ENCODE measurements around the gene FOXO1.

FOXO1 gene

DNA sequence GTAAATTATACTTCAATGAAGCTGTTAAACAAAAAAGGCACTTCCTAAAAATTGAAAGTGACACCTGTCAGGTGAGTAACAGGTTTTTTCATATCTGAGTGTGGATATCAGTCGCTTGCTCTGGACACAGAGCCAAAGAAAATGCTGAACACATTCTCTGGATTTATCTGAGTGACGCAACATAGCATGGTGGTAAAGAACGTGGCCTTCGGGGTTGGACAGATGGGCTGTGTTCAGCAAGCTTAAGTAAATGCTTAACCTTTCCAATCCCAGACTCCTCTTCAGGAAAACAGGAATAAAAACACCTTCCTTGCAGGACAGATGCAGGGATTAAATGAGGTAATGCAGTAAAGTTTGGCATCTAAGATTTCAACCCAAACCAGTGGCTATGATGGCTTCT is 132.0 kb downstream of the FOXO1 start:
- WGBS = 93% methylated on average over 4 of the region's 4 CpGs
- Histone ChIP-seq H3K9me3 (ENCODE audit: control insufficient read depth, low read length) (no peaks in the 10 kb centered on the region), H3K27ac (ENCODE audit: low read length, poor library complexity, severe bottlenecking) (no peak overlapping the region)

DNA sequence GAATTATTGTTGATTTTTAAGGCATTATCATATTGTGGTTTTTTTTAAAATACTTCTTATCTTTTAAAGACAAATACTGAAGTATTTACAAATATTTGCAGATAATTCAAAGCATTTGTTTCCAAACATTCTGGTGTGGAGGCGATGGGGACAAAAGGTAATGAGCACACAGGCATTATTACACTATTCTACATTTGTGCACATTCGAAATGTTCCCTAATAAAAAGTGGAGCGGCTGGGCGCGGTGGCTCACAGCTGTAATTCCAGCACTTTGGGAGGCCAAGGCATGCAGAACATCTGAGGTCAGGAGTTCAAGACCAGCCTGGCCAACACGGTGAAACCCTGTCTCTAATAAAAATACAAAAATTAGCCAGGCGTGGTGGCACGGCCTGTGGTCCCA is 133.4 kb downstream of the FOXO1 start:
- H3K9ac ChIP-seq (ENCODE audit: low read length) = no peak overlapping the region
- H3K4me1 ChIP-seq (ENCODE audit: control insufficient read depth, insufficient read depth, low read depth, low read length) = peaks cover 4% of the 10 kb centered on the region
- no peak overlapping the region for H2BK120ac ChIP-seq (ENCODE audit: low read depth, low read length)
- H2AFZ ChIP-seq (ENCODE audit: low read depth, low read length) = no peak overlapping the region
- no peak overlapping the region for H3K18ac ChIP-seq (ENCODE audit: low read depth in 1 of 2, low read length in 2 of 2)
- H2AK5ac ChIP-seq (ENCODE audit: low read length, severe bottlenecking) = no peak overlapping the region
- WGBS = 97% methylated on average over 8 of the region's 8 CpGs
- no peak overlapping the region for H4K91ac ChIP-seq (ENCODE audit: low read length)
- H3K9me3 ChIP-seq (ENCODE audit: control insufficient read depth, low read length) = peaks cover 2% of the 10 kb centered on the region
- no peak overlapping the region for H3K27ac ChIP-seq (ENCODE audit: low read length, poor library complexity, severe bottlenecking)
- no peak overlapping the region for H3K23ac ChIP-seq (ENCODE audit: low read length in 2 of 2)
- no peak for DNase-seq
- H2BK12ac ChIP-seq (ENCODE audit: low read length in 2 of 2) = no peak overlapping the region
- H2BK5ac ChIP-seq (ENCODE audit: low read depth, low read length, poor library complexity, severe bottlenecking) = no peak overlapping the region
- peaks cover 6% of the 10 kb centered on the region for H3K79me1 ChIP-seq (replicated peaks; ENCODE audit: low read length, poor library complexity, severe bottlenecking)
- no peak overlapping the region for H3K4me2 ChIP-seq (ENCODE audit: low read length, poor library complexity, severe bottlenecking)
- no peak overlapping the region for H2BK15ac ChIP-seq (ENCODE audit: low read depth, poor library complexity, severe bottlenecking)
- H3K4me3 ChIP-seq (ENCODE audit: insufficient read depth in 1 of 2, low read depth in 1 of 2, low read length in 2 of 2) = no peak overlapping the region
- H3K4ac ChIP-seq (ENCODE audit: low read depth in 1 of 2, low read length in 2 of 2) = no peak overlapping the region
- H3K36me3 ChIP-seq (ENCODE audit: control insufficient read depth in 1 of 2, insufficient read depth in 2 of 2, low read depth in 1 of 2, low read length in 2 of 2) = peaks cover 0 to 5% of the 10 kb centered on the region in 2 experiments
- H3K14ac ChIP-seq (ENCODE audit: low read length in 2 of 2) = no peak overlapping the region
- H4K8ac ChIP-seq (ENCODE audit: low read length) = no peak overlapping the region
- no peaks in the 10 kb centered on the region for H3K27me3 ChIP-seq (ENCODE audit: control insufficient read depth in 1 of 2, insufficient read depth in 1 of 2, low read length in 2 of 2)

More for the DNA sequence above, 132.0 kb downstream of the FOXO1 start:
- Histone ChIP-seq H4K91ac (ENCODE audit: low read length) (no peak overlapping the region), H3K4me3 (ENCODE audit: insufficient read depth in 1 of 2, low read depth in 1 of 2, low read length in 2 of 2) (no peak overlapping the region), H3K23ac (ENCODE audit: low read length in 2 of 2) (no peak overlapping the region), H3K9ac (ENCODE audit: low read length) (no peak overlapping the region), H3K14ac (ENCODE audit: low read length in 2 of 2) (no peak overlapping the region), H2AFZ (ENCODE audit: low read depth, low read length) (no peak overlapping the region), H4K8ac (ENCODE audit: low read length) (no peak overlapping the region), H2BK15ac (ENCODE audit: low read depth, poor library complexity, severe bottlenecking) (no peak overlapping the region), H2BK120ac (ENCODE audit: low read depth, low read length) (no peak overlapping the region), H3K79me1 (replicated peaks; ENCODE audit: low read length, poor library complexity, severe bottlenecking) (peaks cover 8% of the 10 kb centered on the region), H3K4ac (ENCODE audit: low read depth in 1 of 2, low read length in 2 of 2) (no peak overlapping the region), H2BK5ac (ENCODE audit: low read depth, low read length, poor library complexity, severe bottlenecking) (no peak overlapping the region), H3K4me1 (ENCODE audit: control insufficient read depth, insufficient read depth, low read depth, low read length) (peaks cover 4% of the 10 kb centered on the region), H3K18ac (ENCODE audit: low read depth in 1 of 2, low read length in 2 of 2) (no peak overlapping the region), H2AK5ac (ENCODE audit: low read length, severe bottlenecking) (no peak overlapping the region), H3K4me2 (ENCODE audit: low read length, poor library complexity, severe bottlenecking) (no peak overlapping the region), H3K36me3 (ENCODE audit: control insufficient read depth in 1 of 2, insufficient read depth in 2 of 2, low read depth in 1 of 2, low read length in 2 of 2) (peaks cover 0 to 5% of the 10 kb centered on the region in 2 experiments), H2BK12ac (ENCODE audit: low read length in 2 of 2) (no peak overlapping the region), H3K27me3 (ENCODE audit: control insufficient read depth in 1 of 2, insufficient read depth in 1 of 2, low read length in 2 of 2) (no peaks in the 10 kb centered on the region)
- DNase-seq = no peak

- H3K9ac ChIP-seq (ENCODE audit: low read length) = no peak overlapping the region
- H3K18ac ChIP-seq (ENCODE audit: low read depth in 1 of 2, low read length in 2 of 2) = no peak overlapping the region
- H3K79me1 ChIP-seq (replicated peaks; ENCODE audit: low read length, poor library complexity, severe bottlenecking) = peaks cover 5% of the 10 kb centered on the region
- no peak overlapping the region for H2AK5ac ChIP-seq (ENCODE audit: low read length, severe bottlenecking)
- no peak overlapping the region for H4K91ac ChIP-seq (ENCODE audit: low read length)
- H3K4me1 ChIP-seq (ENCODE audit: control insufficient read depth, insufficient read depth, low read depth, low read length) = peaks cover 4% of the 10 kb centered on the region
- no CpG with 5 or more reads among the region's 1 CpG for WGBS
- no peak overlapping the region for H3K27ac ChIP-seq (ENCODE audit: low read length, poor library complexity, severe bottlenecking)
- H2AFZ ChIP-seq (ENCODE audit: low read depth, low read length) = no peak overlapping the region
- H2BK120ac ChIP-seq (ENCODE audit: low read depth, low read length) = no peak overlapping the region
- H3K36me3 ChIP-seq (ENCODE audit: control insufficient read depth in 1 of 2, insufficient read depth in 2 of 2, low read depth in 1 of 2, low read length in 2 of 2) = peaks cover 0 to 5% of the 10 kb centered on the region in 2 experiments
- no peak overlapping the region for H2BK15ac ChIP-seq (ENCODE audit: low read depth, poor library complexity, severe bottlenecking)
- no peak overlapping the region for H3K4me2 ChIP-seq (ENCODE audit: low read length, poor library complexity, severe bottlenecking)
- no peak for DNase-seq
- H3K4ac ChIP-seq (ENCODE audit: low read depth in 1 of 2, low read length in 2 of 2) = no peak overlapping the region
- H2BK12ac ChIP-seq (ENCODE audit: low read length in 2 of 2) = no peak overlapping the region
- H3K14ac ChIP-seq (ENCODE audit: low read length in 2 of 2) = no peak overlapping the region
- H3K27me3 ChIP-seq (ENCODE audit: control insufficient read depth in 1 of 2, insufficient read depth in 1 of 2, low read length in 2 of 2) = no peaks in the 10 kb centered on the region
- H4K8ac ChIP-seq (ENCODE audit: low read length) = no peak overlapping the region
- peaks cover 8% of the 10 kb centered on the region for H3K9me3 ChIP-seq (ENCODE audit: control insufficient read depth, low read length)
- H3K4me3 ChIP-seq (ENCODE audit: insufficient read depth in 1 of 2, low read depth in 1 of 2, low read length in 2 of 2) = no peak overlapping the region
- H2BK5ac ChIP-seq (ENCODE audit: low read depth, low read length, poor library complexity, severe bottlenecking) = no peak overlapping the region
- no peak overlapping the region for H3K23ac ChIP-seq (ENCODE audit: low read length in 2 of 2)
Measured at GRCh38 chr13:40530961-40531360, 135.5 kb downstream of the FOXO1 start.

DNA sequence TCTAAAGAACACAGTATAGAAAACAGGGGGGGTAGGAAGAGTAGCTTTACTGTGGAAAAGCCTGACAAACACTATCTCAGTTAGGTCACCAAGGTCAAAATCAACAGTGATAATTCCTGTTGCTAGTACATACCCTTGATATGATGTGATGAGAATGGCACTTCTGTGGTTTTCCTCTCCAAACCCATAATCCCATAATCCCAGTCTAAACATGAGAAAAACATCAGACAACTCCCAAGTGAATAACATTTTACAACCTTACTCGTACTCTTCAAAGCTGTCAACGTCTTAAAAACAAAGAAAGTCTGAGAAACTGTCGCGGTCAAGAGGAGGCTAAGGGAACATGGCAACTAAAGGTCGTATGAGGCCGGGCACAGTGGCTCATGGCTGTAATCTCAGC is 137.6 kb downstream of the FOXO1 start:
- Histone ChIP-seq H3K27me3 (ENCODE audit: control insufficient read depth in 1 of 2, insufficient read depth in 1 of 2, low read length in 2 of 2) (no peaks in the 10 kb centered on the region), H2AFZ (ENCODE audit: low read depth, low read length) (no peak overlapping the region), H3K36me3 (ENCODE audit: control insufficient read depth in 1 of 2, insufficient read depth in 2 of 2, low read depth in 1 of 2, low read length in 2 of 2) (no peaks in the 10 kb centered on the region), H3K4ac (ENCODE audit: low read depth in 1 of 2, low read length in 2 of 2) (no peak overlapping the region), H4K91ac (ENCODE audit: low read length) (no peak overlapping the region), H2BK12ac (ENCODE audit: low read length in 2 of 2) (no peak overlapping the region), H3K23ac (ENCODE audit: low read length in 2 of 2) (no peak overlapping the region), H3K9ac (ENCODE audit: low read length) (no peak overlapping the region), H3K27ac (ENCODE audit: low read length, poor library complexity, severe bottlenecking) (no peak overlapping the region), H3K79me1 (replicated peaks; ENCODE audit: low read length, poor library complexity, severe bottlenecking) (peaks cover 1% of the 10 kb centered on the region), H4K8ac (ENCODE audit: low read length) (no peak overlapping the region), H3K18ac (ENCODE audit: low read depth in 1 of 2, low read length in 2 of 2) (no peak overlapping the region), H2BK15ac (ENCODE audit: low read depth, poor library complexity, severe bottlenecking) (no peak overlapping the region), H3K14ac (ENCODE audit: low read length in 2 of 2) (no peak overlapping the region), H2BK120ac (ENCODE audit: low read depth, low read length) (no peak overlapping the region), H3K9me3 (ENCODE audit: control insufficient read depth, low read length) (peaks cover 8% of the 10 kb centered on the region), H2AK5ac (ENCODE audit: low read length, severe bottlenecking) (no peak overlapping the region), H3K4me3 (ENCODE audit: insufficient read depth in 1 of 2, low read depth in 1 of 2, low read length in 2 of 2) (no peak overlapping the region), H3K4me1 (ENCODE audit: control insufficient read depth, insufficient read depth, low read depth, low read length) (peaks cover 4% of the 10 kb centered on the region), H3K4me2 (ENCODE audit: low read length, poor library complexity, severe bottlenecking) (no peak overlapping the region), H2BK5ac (ENCODE audit: low read depth, low read length, poor library complexity, severe bottlenecking) (no peak overlapping the region)
- peak; percentile 7 for DNase-seq
- WGBS = 68% methylated on average over 6 of the region's 6 CpGs

Measured in mesenchymal stem cell (in vitro differentiated cells and primary cell).